NCI-H510A (cell line): ENCODE data around the gene MAP3K5.

Experiments
- DNase-seq: peaks from one replicate; lab custom pipeline; 2025; lab: John Stamatoyannopoulos, UW

Gene MAP3K5

GRCh38 chr6:136643850-136644596 lies 148.3 kb downstream of the MAP3K5 start:
- peak; percentile 40 for DNase-seq

GRCh38 chr6:136641873-136642465 lies 150.3 kb downstream of the MAP3K5 start:
- DNase-seq, result no peak

- DNase-seq, result no peak
These were observed 151.1 kb downstream of the MAP3K5 start for GRCh38 chr6:136641166-136641565.

- DNase-seq, result no peak
These were observed 152.0 kb downstream of the MAP3K5 start for GRCh38 chr6:136640132-136640915.

GRCh38 chr6:136639702-136640101 lies 152.6 kb downstream of the MAP3K5 start:
- no peak for DNase-seq

- DNase-seq, result no peak
These were observed 156.7 kb downstream of the MAP3K5 start for GRCh38 chr6:136635615-136636014.

- no peak for DNase-seq
These were observed 158.9 kb downstream of the MAP3K5 start for GRCh38 chr6:136633355-136633754.

- no peak for DNase-seq
These were observed 163.3 kb downstream of the MAP3K5 start for GRCh38 chr6:136628996-136629395.

GRCh38 chr6:136627191-136627590 lies 165.1 kb downstream of the MAP3K5 start:
- no peak for DNase-seq

GRCh38 chr6:136625293-136625692 lies 167.0 kb downstream of the MAP3K5 start:
- no peak for DNase-seq

GRCh38 chr6:136624347-136624746 lies 167.9 kb downstream of the MAP3K5 start:
- no peak for DNase-seq

- DNase-seq, result no peak
These were observed 174.2 kb downstream of the MAP3K5 start for GRCh38 chr6:136618086-136618485.

- DNase-seq, result no peak
These were observed 175.8 kb downstream of the MAP3K5 start for GRCh38 chr6:136616527-136616926.

- no peak for DNase-seq
These were observed 177.3 kb downstream of the MAP3K5 start for GRCh38 chr6:136614994-136615393.

- no peak for DNase-seq
These were observed 177.9 kb downstream of the MAP3K5 start for GRCh38 chr6:136614350-136614749.

GRCh38 chr6:136613477-136613876 lies 178.8 kb downstream of the MAP3K5 start:
- DNase-seq, result no peak

GRCh38 chr6:136612666-136613389 lies 179.4 kb downstream of the MAP3K5 start:
- DNase-seq, result no peak

- no peak for DNase-seq
These were observed 180.5 kb downstream of the MAP3K5 start for GRCh38 chr6:136611746-136612145.

GRCh38 chr6:136611133-136611532 lies 181.1 kb downstream of the MAP3K5 start:
- no peak for DNase-seq

GRCh38 chr6:136609873-136610706 lies 182.2 kb downstream of the MAP3K5 start:
- peak; percentile 19 for DNase-seq

- no peak for DNase-seq
These were observed 183.3 kb downstream of the MAP3K5 start for GRCh38 chr6:136608991-136609390.
